HG03469 (cell line): ENCODE results near the gene SEMG2.

Experiments used
- ATAC-seq: cut with Tn5 transposase; IDR thresholded peaks from one replicate; pipeline ENCODE4 v1.9.1; 2021; ENCODE audit warnings: mild to moderate bottlenecking, moderate library complexity, moderate number of reproducible peaks; ENCODE audit not compliant: unreplicated experiment

SEMG2 gene, protein sequence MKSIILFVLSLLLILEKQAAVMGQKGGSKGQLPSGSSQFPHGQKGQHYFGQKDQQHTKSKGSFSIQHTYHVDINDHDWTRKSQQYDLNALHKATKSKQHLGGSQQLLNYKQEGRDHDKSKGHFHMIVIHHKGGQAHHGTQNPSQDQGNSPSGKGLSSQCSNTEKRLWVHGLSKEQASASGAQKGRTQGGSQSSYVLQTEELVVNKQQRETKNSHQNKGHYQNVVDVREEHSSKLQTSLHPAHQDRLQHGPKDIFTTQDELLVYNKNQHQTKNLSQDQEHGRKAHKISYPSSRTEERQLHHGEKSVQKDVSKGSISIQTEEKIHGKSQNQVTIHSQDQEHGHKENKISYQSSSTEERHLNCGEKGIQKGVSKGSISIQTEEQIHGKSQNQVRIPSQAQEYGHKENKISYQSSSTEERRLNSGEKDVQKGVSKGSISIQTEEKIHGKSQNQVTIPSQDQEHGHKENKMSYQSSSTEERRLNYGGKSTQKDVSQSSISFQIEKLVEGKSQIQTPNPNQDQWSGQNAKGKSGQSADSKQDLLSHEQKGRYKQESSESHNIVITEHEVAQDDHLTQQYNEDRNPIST

DNA sequence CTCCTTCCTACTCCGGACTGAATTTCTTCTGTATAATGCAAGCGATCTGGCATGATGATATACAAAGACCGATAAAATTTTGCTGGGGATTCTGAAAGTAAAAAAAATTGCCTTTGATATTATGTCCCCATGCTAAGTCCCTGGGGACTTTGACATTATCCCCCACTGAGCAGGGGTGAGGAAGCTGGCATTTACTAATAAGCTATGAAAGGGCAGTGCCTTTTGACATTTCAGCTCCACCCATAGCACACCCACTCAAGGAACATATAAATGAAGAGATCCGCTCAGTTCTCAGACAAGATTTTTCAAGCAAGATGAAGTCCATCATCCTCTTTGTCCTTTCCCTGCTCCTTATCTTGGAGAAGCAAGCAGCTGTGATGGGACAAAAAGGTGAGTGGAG, at the start of gene SEMG2:
TSS of gene SEMG2 (plus strand) at position 298 of the 400 bp plus-strand sequence. CDS start at position 315, 17 bp downstream.
- ATAC-seq, result no peak

DNA sequence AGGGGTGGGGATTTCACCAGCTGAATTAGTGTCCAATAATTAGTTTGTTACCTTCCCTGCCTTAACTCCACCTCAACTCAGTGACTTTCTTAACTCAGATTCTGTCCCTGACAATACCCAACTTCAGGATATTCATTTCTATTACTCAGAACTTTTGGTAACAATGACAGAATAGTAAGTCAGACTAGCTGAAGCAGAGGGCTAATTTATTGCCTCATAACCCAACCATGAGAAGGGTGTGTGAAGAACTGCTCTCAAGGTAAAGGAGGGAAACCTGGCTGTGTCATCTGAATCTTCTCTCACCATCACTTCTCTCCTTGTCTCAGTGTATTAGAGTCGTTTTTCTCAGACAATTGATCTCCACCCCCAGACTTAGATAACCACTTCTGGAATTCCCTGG, 47.7 kb upstream of the SEMG2 start:
- no peak for ATAC-seq

DNA sequence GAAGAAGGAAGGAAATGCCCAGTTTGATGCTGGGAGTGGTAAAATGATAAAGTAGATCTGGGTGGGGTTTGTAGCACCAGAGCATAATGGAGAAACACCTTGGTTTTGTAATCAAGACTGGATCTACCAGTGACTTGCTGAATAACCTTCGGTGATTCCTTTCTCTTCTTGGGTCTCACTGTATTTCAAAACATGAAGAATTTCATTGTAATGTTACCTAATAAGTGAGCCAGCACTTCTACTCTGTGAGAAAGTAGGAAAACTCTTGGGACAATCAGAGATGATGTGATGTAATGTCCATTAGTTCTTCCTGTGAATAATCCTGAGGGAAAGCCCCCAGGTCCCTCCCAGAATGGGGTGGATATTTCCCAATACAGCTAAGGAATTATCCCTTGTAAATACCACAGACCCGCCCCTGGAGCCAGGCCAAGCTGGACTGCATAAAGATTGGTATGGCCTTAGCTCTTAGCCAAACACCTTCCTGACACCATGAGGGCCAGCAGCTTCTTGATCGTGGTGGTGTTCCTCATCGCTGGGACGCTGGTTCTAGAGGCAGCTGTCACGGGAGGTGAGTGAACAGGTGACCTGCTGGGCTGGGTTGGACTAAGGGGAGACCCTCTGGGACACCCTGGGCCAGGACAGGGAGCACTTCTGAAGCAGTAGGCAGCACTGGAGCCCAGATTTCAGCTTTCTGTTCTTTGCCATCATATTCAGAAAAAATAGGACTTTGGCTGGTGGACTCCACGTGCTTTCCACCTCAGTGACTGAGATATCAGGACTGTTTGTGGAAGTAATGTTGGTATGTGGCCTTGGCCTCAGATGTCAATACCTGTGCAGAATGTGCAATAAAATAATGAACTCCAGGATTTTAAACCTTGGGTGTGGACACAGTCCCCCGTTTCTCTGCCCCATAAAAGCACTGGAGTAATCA, 46.5 kb upstream of the SEMG2 start, which contains the start of gene PI3:
TSS of gene PI3 (plus strand) at position 469 of the 931 bp plus-strand sequence. CDS start at position 490, 21 bp downstream.
- ATAC-seq, result no peak

DNA sequence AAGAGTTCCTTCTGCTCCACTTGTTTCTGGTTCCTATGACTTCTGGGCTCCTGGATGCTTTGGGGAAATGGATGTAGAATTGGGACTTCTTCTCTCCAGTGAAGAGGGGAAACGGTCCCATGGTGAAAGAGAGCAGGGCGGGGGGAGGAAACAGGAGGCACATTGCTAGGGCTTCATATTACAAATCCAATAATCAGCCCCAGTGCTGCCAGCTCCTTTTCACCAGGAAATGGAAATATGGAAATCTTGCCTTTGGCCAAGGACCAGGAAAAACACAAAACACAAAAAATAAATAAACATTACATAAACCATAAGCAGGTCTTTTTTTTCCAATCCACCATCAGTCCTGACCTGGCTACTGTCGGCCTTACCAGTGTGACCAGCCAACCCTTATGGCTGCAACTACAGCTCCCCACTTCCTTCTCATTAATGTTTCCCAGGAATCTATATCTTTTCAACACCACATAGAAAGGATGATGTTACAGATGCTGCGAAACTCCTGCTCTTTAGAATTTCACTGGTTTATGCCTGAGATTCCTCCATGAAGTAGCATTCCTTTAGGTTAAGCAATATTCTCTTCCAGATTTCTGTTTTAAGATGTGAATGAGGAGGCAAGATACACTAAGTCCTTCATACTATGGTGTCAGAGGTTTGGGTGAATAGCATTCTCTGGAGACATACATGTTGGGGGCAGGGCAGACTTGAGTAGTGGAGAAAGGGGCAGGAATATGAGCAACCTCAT, 44.5 kb upstream of the SEMG2 start:
- no peak for ATAC-seq

DNA sequence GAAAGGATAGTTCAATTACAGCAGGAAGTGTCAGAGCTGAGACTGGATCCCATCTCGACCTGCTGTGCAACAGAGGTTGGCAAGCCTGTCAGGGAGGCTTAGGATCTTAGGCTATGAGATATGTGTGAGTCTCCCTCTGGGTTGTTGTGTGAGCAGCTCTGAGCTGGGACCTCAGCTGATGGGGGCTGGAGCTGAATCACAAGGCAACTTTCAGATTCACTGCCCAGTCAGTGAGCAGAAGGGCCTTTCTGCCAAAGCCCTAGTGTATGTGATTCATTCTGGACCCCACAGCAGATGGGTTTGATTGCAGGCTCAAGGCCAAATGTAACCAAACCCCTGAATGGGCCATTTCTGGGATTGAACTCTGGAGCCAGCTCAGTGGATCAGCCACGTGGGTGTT, 42.0 kb upstream of the SEMG2 start:
- no peak for ATAC-seq

DNA sequence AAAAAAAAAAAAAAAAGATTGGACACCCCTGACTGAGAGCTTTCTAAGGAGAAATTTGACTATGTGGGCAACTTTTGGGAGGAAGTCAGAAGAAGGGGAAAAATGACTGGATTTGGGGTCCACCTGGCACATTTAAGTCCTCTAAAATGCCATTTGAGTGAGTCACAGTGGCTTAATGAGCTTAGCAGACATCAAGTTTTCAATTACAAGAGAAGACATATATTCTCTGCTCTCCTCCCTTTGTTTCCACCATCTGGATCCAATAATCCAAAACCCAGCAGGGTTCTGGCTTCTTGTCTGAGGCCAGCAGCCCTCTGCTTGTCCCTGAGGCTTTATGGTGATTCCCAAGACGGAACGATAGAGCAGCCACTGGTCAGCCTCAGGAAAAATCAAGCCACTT, 39.5 kb upstream of the SEMG2 start:
- no peak for ATAC-seq

DNA sequence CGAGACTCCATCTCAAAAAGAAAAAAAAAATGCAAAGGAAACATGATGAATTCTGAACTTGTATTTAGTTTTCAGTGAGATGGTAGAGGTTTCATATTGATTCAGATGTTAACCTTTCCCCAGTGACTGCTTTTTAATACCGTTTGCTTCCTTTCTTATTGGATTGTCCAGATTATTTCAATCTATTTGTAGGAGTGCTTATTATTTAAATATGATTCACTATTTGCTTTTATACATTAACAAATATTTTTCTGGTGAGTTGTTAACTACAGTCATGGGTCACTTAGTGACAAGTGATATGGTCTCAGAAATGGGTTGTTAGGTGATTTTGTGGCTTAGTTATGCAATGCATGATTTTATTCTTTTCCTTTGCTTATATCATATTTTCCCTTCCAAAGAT, 38.1 kb upstream of the SEMG2 start:
- ATAC-seq, result no peak

DNA sequence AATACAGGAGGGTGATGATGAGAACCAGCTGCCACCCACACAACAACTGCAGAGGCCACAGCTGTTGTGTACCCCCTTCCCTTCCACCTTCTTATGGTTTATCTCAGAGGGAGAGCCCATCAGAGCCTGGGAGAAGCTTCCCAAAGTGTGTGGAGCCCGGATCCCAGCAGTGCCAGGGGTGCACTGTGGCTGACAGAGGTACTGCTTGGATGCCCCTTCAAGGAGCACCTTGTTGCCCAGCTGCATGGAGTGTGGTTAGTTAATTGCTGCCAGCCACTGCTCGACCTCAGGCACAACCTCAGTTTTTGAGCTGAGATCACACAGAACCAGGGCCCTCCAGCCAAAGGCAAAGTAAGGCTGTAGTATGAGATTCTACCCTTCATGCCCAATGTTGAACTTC, 33.5 kb upstream of the SEMG2 start:
- no peak for ATAC-seq

DNA sequence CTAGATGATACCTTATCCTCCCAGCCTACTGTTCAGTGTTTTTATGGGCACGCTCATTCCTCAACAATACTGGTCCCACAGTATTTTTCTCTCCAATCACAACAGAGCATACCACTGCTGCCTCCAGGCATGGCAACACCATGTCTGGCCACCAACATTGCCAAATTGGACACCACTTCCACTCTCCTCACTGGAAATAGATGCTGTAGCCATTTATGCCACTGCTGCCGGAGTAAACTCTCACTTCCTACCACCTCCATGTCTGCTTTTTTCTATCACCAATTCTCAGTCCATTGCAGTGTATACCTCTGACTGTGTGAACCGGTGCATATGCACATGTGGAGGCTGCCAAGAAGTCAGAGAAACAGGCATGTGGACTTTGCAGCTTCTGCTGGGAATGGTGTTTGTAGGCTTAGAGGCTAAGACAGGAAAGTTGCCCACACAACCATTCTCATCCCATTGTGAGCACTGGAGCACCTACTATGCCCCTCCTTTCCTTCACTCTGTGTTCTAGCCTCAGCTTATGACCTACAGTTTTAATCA, 32.0 kb upstream of the SEMG2 start:
- ATAC-seq, result no peak

DNA sequence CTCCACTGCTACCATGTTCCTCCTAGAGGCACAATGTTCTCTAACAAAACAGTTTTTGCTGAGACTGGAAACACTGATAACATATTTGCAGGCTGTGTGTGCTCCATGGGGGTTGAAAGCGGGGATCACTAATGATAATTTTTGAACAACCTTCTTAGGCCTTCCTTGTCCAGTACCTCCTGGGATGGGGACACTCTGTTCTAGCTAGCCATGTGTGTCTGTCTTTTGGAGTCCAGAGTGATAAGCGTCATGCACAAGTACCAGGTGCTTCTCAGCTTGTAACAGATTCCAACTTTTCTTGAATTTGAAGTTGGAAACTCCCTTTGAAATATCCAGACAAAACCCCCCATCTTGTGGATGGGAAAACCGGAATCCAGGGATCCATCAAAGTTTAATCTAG, 31.3 kb upstream of the SEMG2 start:
- ATAC-seq, result no peak

DNA sequence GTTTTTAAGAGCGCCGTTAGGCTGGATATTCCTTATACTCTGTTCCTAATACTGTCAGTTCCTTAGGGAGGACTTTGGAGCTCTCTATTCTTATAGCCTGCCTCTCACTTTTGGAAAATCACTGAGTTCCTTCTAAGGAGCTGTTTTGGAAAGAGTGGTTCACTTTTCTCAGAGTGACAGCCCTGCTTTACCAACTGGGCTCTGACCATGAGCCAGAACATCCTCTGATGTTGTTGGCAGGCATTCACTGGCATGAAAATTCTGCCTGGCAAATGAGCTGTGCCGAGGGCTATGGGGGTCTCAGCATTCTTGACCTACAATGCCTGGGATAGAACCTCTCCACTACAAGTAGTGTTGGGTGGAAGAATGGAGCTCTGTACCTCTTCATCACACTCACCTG, 29.2 kb upstream of the SEMG2 start:
- no peak for ATAC-seq

DNA sequence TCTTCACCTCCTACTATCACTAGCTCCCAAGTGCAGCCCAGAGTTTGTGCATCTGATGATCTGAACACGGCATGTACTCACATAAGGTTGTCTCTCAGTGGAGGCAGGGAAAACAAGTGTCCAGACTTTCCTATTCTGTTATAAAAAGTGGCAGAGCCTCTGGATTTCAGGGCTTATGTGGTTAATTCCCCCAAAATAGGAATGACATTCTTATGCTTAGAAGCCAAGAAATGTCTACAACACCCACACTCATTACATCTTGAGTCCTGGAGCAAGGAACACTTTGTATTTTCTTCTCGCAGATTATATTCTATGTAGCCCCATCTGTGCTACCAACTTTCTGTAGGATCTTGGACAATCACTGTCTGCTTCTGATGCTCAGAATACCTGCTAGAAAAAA, 27.8 kb upstream of the SEMG2 start:
- no peak for ATAC-seq

DNA sequence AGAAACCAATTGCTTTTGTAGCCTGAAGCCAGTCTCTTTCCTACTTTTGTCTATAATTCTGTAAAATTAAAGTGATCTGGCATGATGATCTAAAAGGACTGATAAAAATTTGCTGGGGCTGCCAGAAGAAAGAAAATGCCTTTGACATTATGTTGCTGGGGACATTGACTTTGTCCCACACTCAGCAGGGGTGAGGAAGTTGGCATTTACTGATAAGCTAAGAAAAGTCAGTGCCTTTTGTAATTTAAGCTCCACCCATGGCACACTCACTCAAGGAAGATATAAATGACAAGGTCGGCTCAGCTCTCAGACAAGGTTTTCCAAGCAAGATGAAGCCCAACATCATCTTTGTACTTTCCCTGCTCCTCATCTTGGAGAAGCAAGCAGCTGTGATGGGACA, 14.4 kb upstream of the SEMG2 start, which contains the start of gene SEMG1:
TSS of gene SEMG1 (plus strand) at position 309 of the 400 bp plus-strand sequence. CDS start at position 330, 21 bp downstream.
- no peak for ATAC-seq

DNA sequence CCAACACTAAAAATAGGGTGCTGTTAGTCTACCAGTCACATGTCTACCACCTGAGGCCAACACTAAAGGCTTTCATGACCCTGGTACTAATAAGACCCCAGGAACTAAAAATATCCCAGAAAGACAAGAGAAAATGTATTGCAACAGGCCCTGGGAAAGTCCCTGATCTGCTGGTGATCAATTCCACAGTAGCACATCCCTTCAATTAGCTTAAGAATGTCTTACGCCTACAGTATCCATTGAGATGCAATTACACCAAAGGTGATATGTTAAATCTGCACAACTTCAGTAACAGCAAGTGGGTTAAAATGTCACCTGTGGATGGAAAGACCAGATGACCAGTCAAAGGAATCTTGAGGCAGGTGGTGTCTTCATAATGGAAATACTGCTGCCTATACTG, 11.2 kb upstream of the SEMG2 start:
- no peak for ATAC-seq

DNA sequence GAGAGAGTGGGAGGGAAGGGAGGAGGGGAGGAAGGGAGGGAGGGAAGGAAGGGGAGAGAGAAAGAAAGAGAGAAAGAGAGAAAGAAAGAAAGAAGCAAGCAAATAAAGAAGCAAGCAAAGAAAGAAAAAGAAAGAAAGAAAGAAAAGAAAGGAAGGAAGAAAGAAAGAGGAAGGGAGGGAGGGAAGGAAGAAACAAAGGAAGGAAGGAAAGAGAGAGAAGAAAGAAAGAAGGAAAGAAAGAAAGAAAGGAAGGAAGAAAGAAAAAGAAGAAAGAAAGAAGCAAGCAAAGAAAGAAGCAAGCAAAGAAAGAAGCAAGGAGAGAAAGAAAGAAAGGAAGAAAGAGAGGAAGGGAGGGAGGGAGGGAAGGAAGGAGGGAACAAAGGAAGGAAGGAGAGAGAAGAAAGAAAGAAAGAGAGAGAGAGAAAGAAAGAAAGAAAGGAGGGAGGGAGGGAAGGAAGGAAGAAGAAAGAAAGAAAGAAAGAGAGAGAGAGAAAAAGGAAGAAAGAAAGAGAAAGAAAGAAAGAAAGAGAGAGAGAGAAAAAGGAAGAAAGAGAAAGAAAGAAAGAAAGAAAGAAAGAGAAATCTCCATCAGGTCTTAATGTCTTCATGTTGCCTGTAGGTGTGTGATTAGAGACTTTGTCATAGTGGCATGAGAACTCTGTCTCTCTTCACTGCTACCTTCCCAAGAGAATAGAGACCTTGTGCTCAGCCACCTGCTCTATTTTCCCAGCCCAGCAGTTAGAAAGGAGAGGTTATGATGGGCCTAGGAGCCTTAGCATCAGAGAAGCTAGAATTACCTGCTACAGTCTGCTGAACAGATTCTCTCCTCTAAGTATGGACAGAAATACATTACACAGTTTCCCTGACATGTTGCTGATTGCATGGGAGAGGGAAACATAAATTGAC, 9.4 kb upstream of the SEMG2 start:
- no peak for ATAC-seq

DNA sequence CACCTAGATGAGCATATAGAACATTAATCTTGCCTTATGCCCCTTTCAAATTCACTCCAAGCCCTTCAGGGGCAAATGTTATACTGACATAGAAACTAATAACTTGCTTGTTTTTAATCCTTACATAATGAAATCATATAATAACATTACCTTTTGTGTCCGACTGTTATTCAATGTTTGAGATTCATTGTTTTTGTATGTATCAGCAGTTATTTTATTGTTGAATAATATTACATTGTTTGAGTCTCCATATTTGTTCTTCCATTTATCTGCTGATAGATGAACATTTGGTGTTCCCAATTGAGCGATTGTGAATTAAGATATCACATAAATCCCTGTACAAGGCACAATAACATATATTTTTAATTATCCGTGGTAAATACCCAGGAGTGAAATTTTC, 8.3 kb upstream of the SEMG2 start:
- ATAC-seq, result no peak

DNA sequence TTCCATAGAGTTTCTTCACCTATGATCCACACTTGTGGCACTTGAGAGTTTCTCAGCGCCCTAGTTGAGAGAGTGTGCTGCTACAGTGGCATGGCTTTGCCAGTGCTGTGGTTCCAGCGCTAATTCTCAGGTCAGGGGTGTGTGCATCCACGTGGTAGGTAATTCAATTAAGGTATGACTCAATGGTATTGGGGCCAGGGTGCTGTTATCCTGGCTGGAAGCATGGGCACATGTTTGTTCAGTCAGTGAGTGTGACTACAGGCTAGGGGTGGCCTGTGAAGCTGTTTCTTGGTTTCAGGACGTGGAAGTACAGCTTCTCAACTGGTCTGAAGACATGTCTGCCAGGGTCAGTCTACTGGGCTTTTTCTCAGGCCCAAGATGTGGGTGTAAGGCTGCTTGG, 3.0 kb upstream of the SEMG2 start:
- no peak for ATAC-seq

DNA sequence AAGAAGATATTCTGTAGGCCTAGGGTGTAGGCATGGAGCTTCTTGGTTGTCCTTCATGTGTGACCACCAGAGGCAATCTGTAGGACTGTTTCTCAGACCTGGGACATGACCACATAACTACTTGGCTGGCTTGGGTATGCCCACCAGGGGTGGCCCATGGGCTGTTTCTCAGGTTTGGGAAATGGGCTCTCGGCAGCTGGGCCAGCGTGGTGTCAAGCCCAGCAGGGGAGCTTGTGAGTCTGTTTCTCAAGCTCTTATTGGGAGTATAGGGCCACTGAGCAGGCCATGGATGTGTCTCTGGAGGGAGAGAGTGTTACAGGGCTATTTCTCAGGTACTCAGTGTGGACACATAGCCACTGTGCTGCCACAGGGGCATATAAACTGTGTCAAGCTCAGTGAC, 2.5 kb upstream of the SEMG2 start:
- no peak for ATAC-seq

DNA sequence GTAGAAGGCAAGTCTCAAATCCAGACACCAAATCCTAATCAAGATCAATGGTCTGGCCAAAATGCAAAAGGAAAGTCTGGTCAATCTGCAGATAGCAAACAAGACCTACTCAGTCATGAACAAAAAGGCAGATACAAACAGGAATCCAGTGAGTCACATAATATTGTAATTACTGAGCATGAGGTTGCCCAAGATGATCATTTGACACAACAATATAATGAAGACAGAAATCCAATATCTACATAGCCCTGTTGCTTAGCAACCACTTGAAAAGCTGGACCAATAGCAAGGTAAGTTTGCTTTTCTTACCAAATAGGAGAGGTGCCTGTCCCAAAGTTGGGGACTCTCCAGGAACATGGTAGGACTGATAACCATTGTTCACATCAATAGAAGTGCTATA, 2.0 kb downstream of the SEMG2 start:
- ATAC-seq, result no peak
